Ishikawa (cell line): ENCODE data around the gene ARMC2.

Experiments used
- CEBPB ChIP-seq: IDR thresholded peaks from 2 replicates; pipeline ENCODE4 v1.6.1; 2012
- CREB1 ChIP-seq: IDR thresholded peaks from 2 replicates; pipeline ENCODE4 v1.6.1; 2012; ENCODE audit warnings: low read depth
- EGR1 ChIP-seq: IDR thresholded peaks from 2 replicates; pipeline ENCODE4 v1.6.1; 2012
- EP300 ChIP-seq: IDR thresholded peaks from 2 replicates; pipeline ENCODE4 v1.6.1; 2012; ENCODE audit warnings: borderline replicate concordance
- FOXM1 ChIP-seq: IDR thresholded peaks from 2 replicates; pipeline ENCODE4 v1.6.1; 2012; ENCODE audit warnings: low read depth, borderline replicate concordance
- NFIC ChIP-seq: IDR thresholded peaks from 2 replicates; pipeline ENCODE4 v1.6.1; 2012
- RAD21 ChIP-seq: IDR thresholded peaks from 2 replicates; pipeline ENCODE4 v1.6.1; 2012; ENCODE audit warnings: low read depth
- TAF1 ChIP-seq: IDR thresholded peaks from 2 replicates; pipeline ENCODE4 v1.6.1; 2012; ENCODE audit warnings: low read depth, mild to moderate bottlenecking
- TCF12 ChIP-seq: IDR thresholded peaks from 2 replicates; pipeline ENCODE4 v1.6.1; 2012; ENCODE audit warnings: low read depth
- TEAD4 ChIP-seq: IDR thresholded peaks from 2 replicates; pipeline ENCODE4 v1.6.1; 2012
- YY1 ChIP-seq: IDR thresholded peaks from 2 replicates; pipeline ENCODE4 v1.6.1; 2012; ENCODE audit warnings: low read depth
- ZBTB7A ChIP-seq: IDR thresholded peaks from 2 replicates; pipeline ENCODE4 v1.6.1; 2012; ENCODE audit warnings: low read depth
- TF ChIP-seq, protein P1 (sequence below): IDR thresholded peaks from 2 replicates; pipeline ENCODE4 v1.6.1; 2012; ENCODE audit warnings: low read depth, mild to moderate bottlenecking
- TF ChIP-seq, protein P2 (sequence below): IDR thresholded peaks from 2 replicates; pipeline ENCODE4 v1.6.1; 2012
- TF ChIP-seq, protein P3 (sequence below): IDR thresholded peaks from 2 replicates; pipeline ENCODE4 v1.6.1; 2012

The ARMC2 gene, protein sequence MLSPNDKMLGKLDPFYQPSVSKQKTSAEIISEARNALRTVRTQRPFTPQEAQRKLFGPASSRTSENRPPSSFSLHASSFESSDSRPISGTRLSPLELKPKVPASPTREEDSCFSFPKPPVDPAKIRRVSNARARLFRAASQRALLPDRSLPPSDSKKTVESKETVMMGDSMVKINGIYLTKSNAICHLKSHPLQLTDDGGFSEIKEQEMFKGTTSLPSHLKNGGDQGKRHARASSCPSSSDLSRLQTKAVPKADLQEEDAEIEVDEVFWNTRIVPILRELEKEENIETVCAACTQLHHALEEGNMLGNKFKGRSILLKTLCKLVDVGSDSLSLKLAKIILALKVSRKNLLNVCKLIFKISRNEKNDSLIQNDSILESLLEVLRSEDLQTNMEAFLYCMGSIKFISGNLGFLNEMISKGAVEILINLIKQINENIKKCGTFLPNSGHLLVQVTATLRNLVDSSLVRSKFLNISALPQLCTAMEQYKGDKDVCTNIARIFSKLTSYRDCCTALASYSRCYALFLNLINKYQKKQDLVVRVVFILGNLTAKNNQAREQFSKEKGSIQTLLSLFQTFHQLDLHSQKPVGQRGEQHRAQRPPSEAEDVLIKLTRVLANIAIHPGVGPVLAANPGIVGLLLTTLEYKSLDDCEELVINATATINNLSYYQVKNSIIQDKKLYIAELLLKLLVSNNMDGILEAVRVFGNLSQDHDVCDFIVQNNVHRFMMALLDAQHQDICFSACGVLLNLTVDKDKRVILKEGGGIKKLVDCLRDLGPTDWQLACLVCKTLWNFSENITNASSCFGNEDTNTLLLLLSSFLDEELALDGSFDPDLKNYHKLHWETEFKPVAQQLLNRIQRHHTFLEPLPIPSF

DNA sequence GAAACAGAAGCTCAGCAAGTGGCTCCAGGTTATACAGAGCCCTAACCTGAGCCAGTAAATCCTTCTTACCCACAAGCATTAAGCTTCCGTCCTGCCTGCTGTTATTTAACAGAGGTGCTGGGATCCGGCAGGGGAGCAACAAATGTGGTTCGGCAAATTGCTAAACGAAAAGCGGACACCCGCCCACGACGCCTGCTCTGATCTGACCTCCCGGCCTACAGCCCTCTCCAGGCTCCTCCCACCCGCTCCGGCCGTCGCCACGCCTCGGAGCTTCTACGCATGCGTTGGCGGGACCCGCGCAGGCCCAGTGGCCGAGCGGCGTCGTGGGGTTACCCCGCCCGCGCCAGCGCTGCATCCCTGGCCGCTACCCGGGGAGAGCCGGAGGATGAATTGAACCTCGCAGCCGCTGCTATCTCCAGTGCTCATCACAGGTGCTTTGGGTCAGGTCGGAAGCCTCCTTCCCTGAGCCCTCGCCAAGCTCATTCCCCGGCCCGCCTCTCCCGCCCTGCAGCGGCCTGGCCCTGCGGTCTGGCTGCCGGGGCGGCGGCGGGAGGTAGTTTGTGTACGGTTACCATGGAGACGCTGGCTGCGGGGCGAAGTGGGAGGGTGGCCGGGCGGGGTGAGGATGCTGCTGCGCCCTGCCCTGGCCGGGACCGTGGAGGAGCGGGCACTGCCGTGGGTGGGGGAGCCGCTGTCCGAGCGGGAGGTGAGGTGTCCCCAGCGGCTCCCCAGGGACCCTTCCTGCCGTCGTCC lies at the start of gene ARMC2:
Gene ARMC2, plus strand, starts transcription at position 307 of the 753 bp plus-strand sequence. CDS start 5,846 bp downstream, outside the sequence.
- TF ChIP-seq TAF1 = peak; percentile 60
- TF ChIP-seq, protein P1, sequence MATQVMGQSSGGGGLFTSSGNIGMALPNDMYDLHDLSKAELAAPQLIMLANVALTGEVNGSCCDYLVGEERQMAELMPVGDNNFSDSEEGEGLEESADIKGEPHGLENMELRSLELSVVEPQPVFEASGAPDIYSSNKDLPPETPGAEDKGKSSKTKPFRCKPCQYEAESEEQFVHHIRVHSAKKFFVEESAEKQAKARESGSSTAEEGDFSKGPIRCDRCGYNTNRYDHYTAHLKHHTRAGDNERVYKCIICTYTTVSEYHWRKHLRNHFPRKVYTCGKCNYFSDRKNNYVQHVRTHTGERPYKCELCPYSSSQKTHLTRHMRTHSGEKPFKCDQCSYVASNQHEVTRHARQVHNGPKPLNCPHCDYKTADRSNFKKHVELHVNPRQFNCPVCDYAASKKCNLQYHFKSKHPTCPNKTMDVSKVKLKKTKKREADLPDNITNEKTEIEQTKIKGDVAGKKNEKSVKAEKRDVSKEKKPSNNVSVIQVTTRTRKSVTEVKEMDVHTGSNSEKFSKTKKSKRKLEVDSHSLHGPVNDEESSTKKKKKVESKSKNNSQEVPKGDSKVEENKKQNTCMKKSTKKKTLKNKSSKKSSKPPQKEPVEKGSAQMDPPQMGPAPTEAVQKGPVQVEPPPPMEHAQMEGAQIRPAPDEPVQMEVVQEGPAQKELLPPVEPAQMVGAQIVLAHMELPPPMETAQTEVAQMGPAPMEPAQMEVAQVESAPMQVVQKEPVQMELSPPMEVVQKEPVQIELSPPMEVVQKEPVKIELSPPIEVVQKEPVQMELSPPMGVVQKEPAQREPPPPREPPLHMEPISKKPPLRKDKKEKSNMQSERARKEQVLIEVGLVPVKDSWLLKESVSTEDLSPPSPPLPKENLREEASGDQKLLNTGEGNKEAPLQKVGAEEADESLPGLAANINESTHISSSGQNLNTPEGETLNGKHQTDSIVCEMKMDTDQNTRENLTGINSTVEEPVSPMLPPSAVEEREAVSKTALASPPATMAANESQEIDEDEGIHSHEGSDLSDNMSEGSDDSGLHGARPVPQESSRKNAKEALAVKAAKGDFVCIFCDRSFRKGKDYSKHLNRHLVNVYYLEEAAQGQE = no peak
- TF ChIP-seq EGR1 = 0 out of 2 replicates have a peak, but pooled peaks have one; percentile 53
- TF ChIP-seq, protein P2, sequence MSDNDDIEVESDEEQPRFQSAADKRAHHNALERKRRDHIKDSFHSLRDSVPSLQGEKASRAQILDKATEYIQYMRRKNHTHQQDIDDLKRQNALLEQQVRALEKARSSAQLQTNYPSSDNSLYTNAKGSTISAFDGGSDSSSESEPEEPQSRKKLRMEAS = peak; percentile 33; the same call in 1 of the 2 replicates

DNA sequence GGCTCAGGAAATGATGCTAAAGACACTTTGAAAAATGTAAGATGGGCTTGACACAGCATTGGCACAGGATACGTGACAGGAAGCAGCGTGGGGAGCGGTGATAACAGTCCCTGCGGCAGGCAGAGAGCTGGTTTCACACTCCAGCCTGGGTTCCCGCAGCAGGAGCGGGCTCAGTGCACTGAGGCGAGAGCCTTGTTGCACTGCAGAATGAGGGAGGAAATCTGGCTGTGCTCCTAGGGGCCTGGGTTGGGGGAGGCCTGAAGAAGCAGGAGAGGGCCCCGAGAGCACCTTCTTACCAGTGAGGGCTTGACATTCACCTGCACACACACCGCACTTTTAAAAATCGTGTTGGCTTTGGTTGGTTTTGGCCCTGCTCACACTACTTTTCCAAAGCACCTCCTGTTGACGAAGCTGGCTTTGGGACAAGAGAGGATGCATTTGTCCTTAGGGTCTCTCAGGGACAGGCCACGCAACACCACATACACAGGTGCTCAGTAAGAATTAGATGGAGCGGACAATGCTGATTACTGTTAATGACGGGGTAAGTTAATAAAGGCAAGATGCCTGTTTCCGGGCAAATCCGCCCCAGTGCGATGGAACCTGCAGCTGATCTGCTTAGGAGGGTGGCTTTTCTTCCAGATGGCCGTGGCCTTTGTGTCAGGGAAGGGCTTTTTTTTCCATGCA lies 49.4 kb upstream of the ARMC2 start:
- TF ChIP-seq CREB1 (no peak), RAD21 (no peak), NFIC (no peak), CEBPB (no peak), EP300 (no peak), ZBTB7A (no peak), FOXM1 (no peak), YY1 (no peak), TAF1 (no peak), TEAD4 (no peak), EGR1 (no peak), TCF12 (no peak)
- TF ChIP-seq, protein P1 = no peak
- TF ChIP-seq, protein P3, sequence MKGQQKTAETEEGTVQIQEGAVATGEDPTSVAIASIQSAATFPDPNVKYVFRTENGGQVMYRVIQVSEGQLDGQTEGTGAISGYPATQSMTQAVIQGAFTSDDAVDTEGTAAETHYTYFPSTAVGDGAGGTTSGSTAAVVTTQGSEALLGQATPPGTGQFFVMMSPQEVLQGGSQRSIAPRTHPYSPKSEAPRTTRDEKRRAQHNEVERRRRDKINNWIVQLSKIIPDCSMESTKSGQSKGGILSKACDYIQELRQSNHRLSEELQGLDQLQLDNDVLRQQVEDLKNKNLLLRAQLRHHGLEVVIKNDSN = no peak
- TF ChIP-seq, protein P2 = no peak

DNA sequence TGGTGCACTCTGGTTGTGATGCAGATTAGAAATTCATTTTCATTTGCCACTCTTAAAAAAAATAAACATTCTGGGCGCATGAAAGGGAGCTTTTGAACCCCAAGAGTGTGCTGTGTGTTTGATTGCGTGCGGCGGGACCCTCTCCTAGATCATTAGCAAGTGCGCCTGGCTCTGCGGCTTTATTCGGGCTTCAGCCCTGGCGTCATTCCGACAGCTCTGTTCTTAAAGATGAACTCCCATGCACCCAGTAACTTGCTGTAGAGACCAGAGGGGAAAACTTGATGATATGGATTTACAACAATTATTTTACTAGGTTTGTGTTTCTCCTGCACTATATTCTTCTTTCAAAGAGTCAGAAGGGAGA lies 48.9 kb upstream of the ARMC2 start:
- TF ChIP-seq TCF12 (no peak), EP300 (no peak), ZBTB7A (no peak), TAF1 (no peak), TEAD4 (no peak), CEBPB (no peak), RAD21 (no peak), EGR1 (no peak), CREB1 (no peak), YY1 (no peak), NFIC (no peak), FOXM1 (no peak)
- TF ChIP-seq, protein P3 = no peak
- TF ChIP-seq, protein P2 = no peak
- TF ChIP-seq, protein P1 = no peak
